GM12892 (cell line): Measurements from ENCODE around the gene CASP9.

Experiments used
- POLR2A ChIP-seq: IDR thresholded peaks from 2 replicates; pipeline ENCODE4 v1.6.1; 2011; ENCODE audit warnings: low read depth, low read length, control low read depth
- POLR2AphosphoS5 ChIP-seq: IDR thresholded peaks from 2 replicates; pipeline ENCODE4 v1.6.1; 2011; ENCODE audit warnings: low read depth, low read length, control low read depth
- TAF1 ChIP-seq: IDR thresholded peaks from 2 replicates; pipeline ENCODE4 v1.6.1; 2011; ENCODE audit warnings: low read depth, mild to moderate bottlenecking, control low read depth, low read length, borderline replicate concordance

GRCh38 chr1:15522551-15522950 is 1.5 kb downstream of the CASP9 start:
- TF ChIP-seq POLR2A: no peak
- no peak for TF ChIP-seq POLR2AphosphoS5
- TF ChIP-seq TAF1: no peak
